Measurements from ENCODE around the gene TMEM151B. TPM values are rescaled to one million over a fixed set of nuclear protein-coding genes. Genes with fewer than 3 reads are reported as not detected.

The TMEM151B gene
- total and polyA plus RNA-seq, 9 of the 15 experiments (the other 6 are each of a cell fraction or from before 2014, with no cell fraction given) = not detected

GRCh38 chr6:44247338-44248302 lies 22.6 kb upstream of the TMEM151B start (continued):
- TF ChIP-seq ZNF280B (CRISPR knock-in tag; IDR thresholded peaks at IDR 0.05) = no peak
- no peak for TF ChIP-seq MCM5 (IDR thresholded peaks at IDR 0.05; ENCODE audit: low read depth)
- TF ChIP-seq HES1 (IDR thresholded peaks at IDR 0.05; ENCODE audit: low read depth) = no peak
- no peak; the same call in 1 of the 2 replicates for TF ChIP-seq ATF2 (CRISPR knock-in tag; IDR thresholded peaks at IDR 0.05)
- TF ChIP-seq ZBTB12 (CRISPR knock-in tag; IDR thresholded peaks at IDR 0.05) = no peak; the same call in 1 of the 2 replicates
- TF ChIP-seq ZNF717 (CRISPR knock-in tag; IDR thresholded peaks at IDR 0.05) = no peak
- no peak for TF ChIP-seq ZC3H8 (IDR thresholded peaks at IDR 0.05)
- TF ChIP-seq MAFF (IDR thresholded peaks at IDR 0.05; ENCODE audit: low read length) = peak; percentile 58
- peak; percentile 71 to 86; a peak in 2 of 4 replicates for TF ChIP-seq TBL1XR1 (IDR thresholded peaks at IDR 0.05; ENCODE audit: low read length in 2 of 2)
- 0 out of 2 replicates have a peak, but pooled peaks have one; percentile 3 for TF ChIP-seq BCOR (IDR thresholded peaks at IDR 0.05)
- peak; percentile 63; the same call in 1 of the 2 replicates for TF ChIP-seq KLF16 (IDR thresholded peaks at IDR 0.05)
- no peak for TF ChIP-seq SMC3 (conservative IDR thresholded peaks at IDR 0.05; ENCODE audit: insufficient read depth, low read depth, low read length)
- peak; percentile 91; the same call in 1 of the 2 replicates for TF ChIP-seq FOXK1 (CRISPR knock-in tag; IDR thresholded peaks at IDR 0.05; ENCODE audit: borderline replicate concordance)
- peak in 1 of 2 experiments; percentile 19; a peak in 3 of 4 replicates for TF ChIP-seq FOXK2 (conservative IDR thresholded peaks at IDR 0.05 in 1 of 2, IDR thresholded peaks at IDR 0.05 in 1 of 2; ENCODE audit: low read depth in 2 of 2)
- TF ChIP-seq CTCF (IDR thresholded peaks at IDR 0.05 in 2 of 3, conservative IDR thresholded peaks at IDR 0.05 in 1 of 3; ENCODE audit: insufficient read depth in 2 of 3, low read depth in 1 of 3, low read length in 3 of 3) = 0 out of 6 replicates have a peak, but pooled peaks of 1 of the 3 experiments have one; percentile 6
- TF ChIP-seq TEAD1 (CRISPR knock-in tag; IDR thresholded peaks at IDR 0.05) = peak; percentile 54 to 71; a peak in 3 of 4 replicates
- TF ChIP-seq ZNF232 (CRISPR knock-in tag; IDR thresholded peaks at IDR 0.05) = peak; percentile 10; the same call in 1 of the 2 replicates
- no peak for TF ChIP-seq U2AF2 (optimal IDR thresholded peaks at IDR 0.05; ENCODE audit: low read depth, low read length)

Measured in K562 (cell line).